SU-DHL-6 (cell line): ENCODE results near the gene MGAT5B.

ENCODE experiments used
- H2AFZ ChIP-seq: fragments of 200-600 bp; sonication (generic); 2 replicates; pipeline ENCODE4 v1.6.1; 2014; ENCODE audit warnings: low read depth, mild to moderate bottlenecking, moderate library complexity, mixed read lengths, antibody characterized with exemption, low read length; ENCODE audit not compliant: severe bottlenecking
- H3F3A ChIP-seq: fragments of 200-600 bp; shearing (Covaris generic); 2 replicates; pipeline ENCODE4 v1.6.0; 2016; ENCODE audit warnings: antibody characterized with exemption, mild to moderate bottlenecking; ENCODE audit not compliant: insufficient read depth
- H3K27ac ChIP-seq: fragments of 200-600 bp; sonication (generic); 2 replicates; pipeline ENCODE4 v1.5.1; 2016; ENCODE audit warnings: low read depth, mild to moderate bottlenecking, low read length, moderate library complexity, mixed read lengths
- H3K27me3 ChIP-seq: fragments of 200-600 bp; sonication (generic), shearing (Covaris generic); 2 replicates; pipeline ENCODE4 v1.6.0; 2014; ENCODE audit warnings: mild to moderate bottlenecking, low read length
- H3K36me3 ChIP-seq: fragments of 200-600 bp; sonication (generic); 2 replicates; pipeline ENCODE4 v1.6.1; 2014; ENCODE audit warnings: mild to moderate bottlenecking, low read length, mixed read lengths
- H3K4me2 ChIP-seq: fragments of 300-600, 200-600 bp; shearing (Covaris generic), sonication (generic); 2 replicates; pipeline ENCODE4 v1.6.0; 2014; ENCODE audit warnings: low read length, low read depth, mild to moderate bottlenecking; ENCODE audit not compliant: poor library complexity, severe bottlenecking
- H3K4me3 ChIP-seq: fragments of 200-600 bp; sonication (generic); 2 replicates; pipeline ENCODE4 v1.5.1; 2014; ENCODE audit warnings: antibody characterized with exemption, low read length, mild to moderate bottlenecking, mixed read lengths; ENCODE audit not compliant: insufficient read depth, poor library complexity, severe bottlenecking
- H3K79me2 ChIP-seq: fragments of 200-600 bp; sonication (generic); 2 replicates; pipeline ENCODE4 v1.6.1; 2014; ENCODE audit warnings: mild to moderate bottlenecking, low read length, moderate library complexity; ENCODE audit not compliant: insufficient read depth
- H3K9ac ChIP-seq: fragments of 200-600 bp; sonication (generic); 2 replicates; pipeline ENCODE4 v1.7.0; 2014; ENCODE audit warnings: mild to moderate bottlenecking, low read length
- H3K9me2 ChIP-seq: fragments of 200-600 bp; sonication (generic); replicated peaks from 2 replicates; pipeline ENCODE4 v1.6.1; 2014; ENCODE audit warnings: low read length; ENCODE audit not compliant: insufficient read depth
- H3K9me3 ChIP-seq: fragments of 200-600 bp; sonication (generic); 2 replicates; pipeline ENCODE4 v1.6.1; 2014; ENCODE audit warnings: low read length, mixed read lengths; ENCODE audit not compliant: insufficient read depth
- H4K20me1 ChIP-seq: fragments of 200-600 bp; sonication (generic); 2 replicates; pipeline ENCODE4 v1.6.1; 2014; ENCODE audit warnings: low read depth, mild to moderate bottlenecking, antibody characterized with exemption, low read length, moderate library complexity, mixed read lengths
- EZH2phosphoT487 ChIP-seq: fragments of 200-600 bp; sonication (generic), shearing (Covaris generic); conservative IDR thresholded peaks from 2 replicates; pipeline ENCODE4 v1.6.1; 2018; ENCODE audit warnings: mild to moderate bottlenecking, antibody characterized with exemption, low read length, moderate library complexity, mixed read lengths
- TF ChIP-seq, protein P1 (sequence below): fragments of 200-600 bp; sonication (generic); IDR thresholded peaks from one replicate; pipeline ENCODE4 v1.5.1; 2017; ENCODE audit warnings: antibody characterized with exemption, mild to moderate bottlenecking, low read length, moderate library complexity; ENCODE audit not compliant: insufficient read depth, poor library complexity, severe bottlenecking

MGAT5B gene

GRCh38 chr17:76966486-76967181 lies 98.4 kb downstream of the MGAT5B start:
- Histone ChIP-seq H4K20me1 (no peaks in the 10 kb centered on the region), H3F3A (no peaks in the 10 kb centered on the region), H3K9me2 (no peaks in the 10 kb centered on the region), H3K27ac (no peak overlapping the region), H3K36me3 (no peaks in the 10 kb centered on the region), H2AFZ (no peak overlapping the region), H3K9ac (no peak overlapping the region), H3K4me2 (no peak overlapping the region), H3K27me3 (no peaks in the 10 kb centered on the region), H3K9me3 (no peaks in the 10 kb centered on the region), H3K79me2 (no peaks in the 10 kb centered on the region), H3K4me3 (no peak overlapping the region)
- TF ChIP-seq, protein P1, sequence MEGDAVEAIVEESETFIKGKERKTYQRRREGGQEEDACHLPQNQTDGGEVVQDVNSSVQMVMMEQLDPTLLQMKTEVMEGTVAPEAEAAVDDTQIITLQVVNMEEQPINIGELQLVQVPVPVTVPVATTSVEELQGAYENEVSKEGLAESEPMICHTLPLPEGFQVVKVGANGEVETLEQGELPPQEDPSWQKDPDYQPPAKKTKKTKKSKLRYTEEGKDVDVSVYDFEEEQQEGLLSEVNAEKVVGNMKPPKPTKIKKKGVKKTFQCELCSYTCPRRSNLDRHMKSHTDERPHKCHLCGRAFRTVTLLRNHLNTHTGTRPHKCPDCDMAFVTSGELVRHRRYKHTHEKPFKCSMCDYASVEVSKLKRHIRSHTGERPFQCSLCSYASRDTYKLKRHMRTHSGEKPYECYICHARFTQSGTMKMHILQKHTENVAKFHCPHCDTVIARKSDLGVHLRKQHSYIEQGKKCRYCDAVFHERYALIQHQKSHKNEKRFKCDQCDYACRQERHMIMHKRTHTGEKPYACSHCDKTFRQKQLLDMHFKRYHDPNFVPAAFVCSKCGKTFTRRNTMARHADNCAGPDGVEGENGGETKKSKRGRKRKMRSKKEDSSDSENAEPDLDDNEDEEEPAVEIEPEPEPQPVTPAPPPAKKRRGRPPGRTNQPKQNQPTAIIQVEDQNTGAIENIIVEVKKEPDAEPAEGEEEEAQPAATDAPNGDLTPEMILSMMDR = no peak
- TF ChIP-seq EZH2phosphoT487 = no peak

DNA sequence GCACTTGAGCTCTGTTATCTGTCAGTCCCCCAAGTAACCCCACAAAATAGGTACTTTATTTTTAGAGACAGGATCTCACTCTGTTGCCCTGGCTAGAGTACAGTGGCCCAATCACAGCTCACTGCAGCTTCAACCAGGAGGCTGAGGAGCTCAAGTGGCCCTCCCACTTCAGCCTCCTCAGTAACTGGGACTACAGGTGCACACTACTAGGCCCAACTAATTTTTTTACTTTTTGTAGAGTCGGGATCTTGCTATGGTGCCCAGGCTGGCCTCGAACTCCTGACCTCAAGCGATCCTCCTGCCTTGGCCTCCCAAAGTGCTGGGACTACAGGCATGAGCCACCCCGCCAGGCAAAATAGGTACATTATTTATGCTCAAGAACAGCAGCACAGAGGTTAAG lies 99.6 kb downstream of the MGAT5B start:
- H3K27me3 ChIP-seq = no peaks in the 10 kb centered on the region
- H3K4me2 ChIP-seq = no peak overlapping the region
- no peak overlapping the region for H3K9ac ChIP-seq
- H3K9me3 ChIP-seq = no peaks in the 10 kb centered on the region
- no peak overlapping the region for H2AFZ ChIP-seq
- H3K9me2 ChIP-seq = no peaks in the 10 kb centered on the region
- H3F3A ChIP-seq = no peaks in the 10 kb centered on the region
- H3K4me3 ChIP-seq = no peak overlapping the region
- no peak overlapping the region for H3K27ac ChIP-seq
- H3K79me2 ChIP-seq = no peaks in the 10 kb centered on the region
- TF ChIP-seq, protein P1 = no peak
- TF ChIP-seq EZH2phosphoT487 = no peak
- H3K36me3 ChIP-seq = no peaks in the 10 kb centered on the region
- H4K20me1 ChIP-seq = no peaks in the 10 kb centered on the region

DNA sequence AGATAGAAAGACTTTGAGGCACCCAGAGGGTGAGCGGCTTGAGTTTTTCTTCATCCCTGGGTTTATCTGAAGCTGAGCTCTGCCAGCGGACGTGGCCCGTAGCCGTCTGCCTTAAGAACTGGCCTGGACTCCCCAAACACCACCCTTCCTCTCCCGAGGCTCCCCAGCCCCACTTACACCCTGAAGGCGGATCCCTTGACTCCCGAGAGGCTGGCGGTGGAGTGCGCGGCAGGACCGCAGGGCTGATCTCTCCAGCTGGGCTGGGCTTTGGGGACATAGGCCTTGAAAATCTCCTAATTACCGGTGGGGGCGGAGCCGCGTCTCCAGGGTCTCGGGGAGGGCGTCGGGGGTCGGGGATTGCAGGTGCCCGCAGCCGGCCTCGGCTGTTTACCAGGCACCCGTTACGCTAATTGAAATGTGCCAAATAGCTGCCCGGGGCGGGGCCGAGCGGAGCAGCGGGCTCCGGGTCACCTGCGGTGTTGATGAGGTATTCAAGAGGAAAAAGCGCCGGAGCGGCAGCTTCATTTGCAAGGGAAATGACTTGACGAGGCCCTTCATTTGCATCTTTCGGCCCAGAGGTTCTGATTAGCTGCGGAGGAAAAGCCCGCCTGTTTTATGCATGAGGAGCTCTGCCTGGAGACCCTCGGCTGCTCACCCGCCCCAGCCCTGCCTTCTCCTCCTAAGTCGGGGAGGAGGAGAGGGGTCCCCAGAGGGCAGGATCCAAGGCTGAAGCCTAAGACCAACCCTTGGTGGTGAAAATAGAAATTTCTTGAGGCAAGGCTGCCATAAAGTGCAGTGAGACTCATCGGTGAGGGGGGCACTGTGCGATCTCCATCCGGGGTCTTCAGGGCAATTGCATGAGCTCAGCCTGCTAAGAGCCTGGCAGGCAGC lies 100.7 kb downstream of the MGAT5B start:
- Histone ChIP-seq H3K9ac (peak overlapping the region; percentile 63), H3K27ac (peak overlapping the region; percentile 63), H2AFZ (peak overlapping the region; percentile 66), H3K9me2 (no peaks in the 10 kb centered on the region), H3K4me3 (peak overlapping the region; percentile 56), H3K79me2 (no peaks in the 10 kb centered on the region), H3K36me3 (no peaks in the 10 kb centered on the region), H3K27me3 (no peaks in the 10 kb centered on the region), H3K9me3 (no peaks in the 10 kb centered on the region), H3F3A (no peaks in the 10 kb centered on the region), H3K4me2 (peak overlapping the region; percentile 78), H4K20me1 (no peaks in the 10 kb centered on the region)
- no peak for TF ChIP-seq EZH2phosphoT487
